H1 (cell line): ENCODE results near the gene WRAP73. TPM values are rescaled to one million over a fixed set of nuclear protein-coding genes. Genes with fewer than 3 reads are reported as not detected.
A peak's percentile ranks its signal among the peaks of the same experiment; 100 is the strongest.

ENCODE experiments used
- CEBPB ChIP-seq: IDR thresholded peaks from 2 replicates; pipeline ENCODE4 v1.6.1; 2012; ENCODE audit warnings: low read depth, low read length
- CREB1 ChIP-seq: IDR thresholded peaks from 2 replicates; pipeline ENCODE4 v1.6.1; 2012; ENCODE audit warnings: inconsistent platforms
- CTBP2 ChIP-seq: IDR thresholded peaks from 2 replicates; pipeline ENCODE4 v1.7.0; 2011; ENCODE audit warnings: borderline replicate concordance, mild to moderate bottlenecking, moderate library complexity, mixed read lengths, low read length; ENCODE audit not compliant: insufficient read depth, insufficient read length
- EGR1 ChIP-seq: IDR thresholded peaks from 2 replicates; pipeline ENCODE4 v1.6.1; 2011; ENCODE audit warnings: low read depth, low read length, borderline replicate concordance
- JUND ChIP-seq: IDR thresholded peaks from 2 replicates; pipeline ENCODE4 v1.6.1; 2011; ENCODE audit warnings: mild to moderate bottlenecking, improper control_type of control experiment, low read length
- KDM1A ChIP-seq: fragments of 200-600, 300-600 bp; sonication (generic); IDR thresholded peaks from 2 replicates; pipeline ENCODE4 v1.7.1; 2016; ENCODE audit warnings: mild to moderate bottlenecking, low read length, borderline replicate concordance
- KDM4A ChIP-seq: IDR thresholded peaks from one replicate; pipeline ENCODE4 v1.7.1; 2012; ENCODE audit warnings: low read depth, mild to moderate bottlenecking, moderate library complexity, low read length, inconsistent platforms; ENCODE audit not compliant: severe bottlenecking
- NANOG ChIP-seq: IDR thresholded peaks from 2 replicates; pipeline ENCODE4 v1.6.1; 2011; ENCODE audit warnings: low read length, low read depth, mild to moderate bottlenecking, inconsistent platforms; ENCODE audit not compliant: insufficient read depth, poor library complexity, severe bottlenecking
- RXRA ChIP-seq: IDR thresholded peaks from 2 replicates; pipeline ENCODE4 v1.6.1; 2011; ENCODE audit warnings: low read depth, mild to moderate bottlenecking, low read length, moderate library complexity; ENCODE audit not compliant: insufficient read depth
- SAP30 ChIP-seq: fragments of 300-600 bp; sonication (generic); IDR thresholded peaks from 2 replicates; pipeline ENCODE4 v1.7.1; 2012; ENCODE audit warnings: low read length, moderate library complexity, mild to moderate bottlenecking, inconsistent platforms; ENCODE audit not compliant: insufficient read depth, insufficient replicate concordance
- TEAD4 ChIP-seq: IDR thresholded peaks from 2 replicates; pipeline ENCODE4 v1.6.1; 2012; ENCODE audit warnings: low read depth, low read length, inconsistent platforms, mixed read lengths
- YY1 ChIP-seq: IDR thresholded peaks from 2 replicates; pipeline ENCODE4 v1.6.1; 2011; ENCODE audit warnings: low read depth, mild to moderate bottlenecking, low read length
- polyA plus RNA-seq, 7 experiments: library from polyadenylated mRNA; depleted of rRNA in 3 of 7; stranded (reverse) in 5 of 7; unstranded in 2 of 7; fragments of >200 nt in 5 of 7; fragments of 200-250 nt in 2 of 7; gene quantifications; 1 replicate in 5 of 7; 2 replicates in 1 of 7; 4 replicates in 1 of 7; pipeline versions ENCODE4 v1.2.1 to v1.2.3, GENCODE V29; 2011 to 2013; ENCODE audit warnings: missing spikeins in 2 of 7, mixed read lengths in 2 of 7
- total RNA-seq: library from RNA; stranded (reverse); fragmentation: NEBNext Ultra II Directional; extraction: Animal tissue kit (Norgen Biotek cat#: 25700); gene quantifications from 2 replicates; pipeline ENCODE4 v1.2.1, GENCODE V29; 2021
- TF ChIP-seq, protein P1 (sequence below): IDR thresholded peaks from 2 replicates; pipeline ENCODE4 v1.6.1; 2012; ENCODE audit warnings: low read length, inconsistent platforms

The WRAP73 gene
- total and polyA plus RNA-seq, 2 of the 8 experiments (the other 6 are each of a cell fraction or from before 2014, with no cell fraction given): 30.3 to 50.7 TPM

DNA sequence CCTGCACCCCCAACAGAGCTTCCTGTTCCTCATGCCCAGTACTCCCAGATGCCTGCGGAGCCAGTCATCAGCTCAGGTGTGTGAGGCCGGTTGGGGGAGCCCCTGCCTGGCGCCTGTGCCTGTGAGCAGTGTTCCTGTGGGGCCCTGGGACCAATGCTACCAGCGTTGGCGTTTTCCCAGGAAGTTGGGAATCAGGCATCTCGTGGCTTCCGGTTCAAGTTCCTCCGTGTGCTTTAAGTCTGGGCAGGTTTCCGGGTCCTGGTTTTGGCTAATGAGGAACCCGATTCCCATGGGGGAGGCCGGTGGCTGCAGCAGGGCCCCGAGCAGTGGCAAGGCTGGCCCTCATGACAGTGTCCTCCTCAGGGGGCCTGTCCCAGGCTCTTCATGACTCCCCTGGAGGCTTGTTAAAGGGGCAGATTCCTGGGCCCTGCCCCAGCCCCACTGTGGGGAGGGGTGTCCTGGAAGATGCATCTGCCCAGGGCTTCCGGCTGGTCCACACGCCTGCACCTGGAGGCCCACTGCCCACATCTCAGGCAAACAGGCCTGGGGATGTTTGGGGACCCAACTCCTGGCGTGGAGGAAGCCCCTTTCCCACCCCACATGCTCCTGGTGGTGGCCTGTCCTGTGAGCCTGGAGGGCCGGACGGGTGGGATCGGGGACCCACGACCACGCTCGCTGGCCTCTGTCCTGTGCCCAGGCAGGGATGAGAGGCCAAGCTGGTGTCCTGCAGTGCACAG lies 28.6 kb upstream of the WRAP73 start (continued):
- TF ChIP-seq SAP30 (no peak), KDM1A (no peak), TEAD4 (peak; percentile 2; the same call in 1 of the 2 replicates), KDM4A (no peak), JUND (peak; percentile 52; the same call in 1 of the 2 replicates), CREB1 (peak; percentile 30; the same call in 1 of the 2 replicates), YY1 (0 out of 2 replicates have a peak, but pooled peaks have one; percentile 32), CEBPB (no peak), CTBP2 (no peak), NANOG (no peak), RXRA (no peak), EGR1 (no peak)
- TF ChIP-seq, protein P1, sequence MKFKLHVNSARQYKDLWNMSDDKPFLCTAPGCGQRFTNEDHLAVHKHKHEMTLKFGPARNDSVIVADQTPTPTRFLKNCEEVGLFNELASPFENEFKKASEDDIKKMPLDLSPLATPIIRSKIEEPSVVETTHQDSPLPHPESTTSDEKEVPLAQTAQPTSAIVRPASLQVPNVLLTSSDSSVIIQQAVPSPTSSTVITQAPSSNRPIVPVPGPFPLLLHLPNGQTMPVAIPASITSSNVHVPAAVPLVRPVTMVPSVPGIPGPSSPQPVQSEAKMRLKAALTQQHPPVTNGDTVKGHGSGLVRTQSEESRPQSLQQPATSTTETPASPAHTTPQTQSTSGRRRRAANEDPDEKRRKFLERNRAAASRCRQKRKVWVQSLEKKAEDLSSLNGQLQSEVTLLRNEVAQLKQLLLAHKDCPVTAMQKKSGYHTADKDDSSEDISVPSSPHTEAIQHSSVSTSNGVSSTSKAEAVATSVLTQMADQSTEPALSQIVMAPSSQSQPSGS: no peak
